ENCODE results near the gene NKX2-8.
"Not testable (repeated sequence)": the region's sequence is repeated elsewhere in the genome, so short reads cannot be mapped to it uniquely, and the experiment has no call there.

NKX2-8 gene

GRCh38 chr14:36579573-36580140 lies 2.8 kb downstream of the NKX2-8 start:
- H3K27ac ChIP-seq: no peak overlapping the region
- TF ChIP-seq ZFX (IDR thresholded peaks at IDR 0.05): no peak
- TF ChIP-seq CTCF (conservative IDR thresholded peaks at IDR 0.05): no peak

- H3K27ac ChIP-seq: no peak overlapping the region
- TF ChIP-seq ZFX (IDR thresholded peaks at IDR 0.05): no peak
Observed at GRCh38 chr14:36579001-36579555, 3.3 kb downstream of the NKX2-8 start.

- no peak overlapping the region for H3K27ac ChIP-seq
- TF ChIP-seq CTCF (conservative IDR thresholded peaks at IDR 0.05) (no peak), ZFX (IDR thresholded peaks at IDR 0.05) (no peak)
Observed at GRCh38 chr14:36570065-36570464, 12.3 kb downstream of the NKX2-8 start.

- no peak overlapping the region for H3K27ac ChIP-seq
- TF ChIP-seq CTCF (conservative IDR thresholded peaks at IDR 0.05) (peak; percentile 94), ZFX (IDR thresholded peaks at IDR 0.05) (no peak)
Observed at GRCh38 chr14:36556811-36557433, 25.5 kb downstream of the NKX2-8 start.

DNA sequence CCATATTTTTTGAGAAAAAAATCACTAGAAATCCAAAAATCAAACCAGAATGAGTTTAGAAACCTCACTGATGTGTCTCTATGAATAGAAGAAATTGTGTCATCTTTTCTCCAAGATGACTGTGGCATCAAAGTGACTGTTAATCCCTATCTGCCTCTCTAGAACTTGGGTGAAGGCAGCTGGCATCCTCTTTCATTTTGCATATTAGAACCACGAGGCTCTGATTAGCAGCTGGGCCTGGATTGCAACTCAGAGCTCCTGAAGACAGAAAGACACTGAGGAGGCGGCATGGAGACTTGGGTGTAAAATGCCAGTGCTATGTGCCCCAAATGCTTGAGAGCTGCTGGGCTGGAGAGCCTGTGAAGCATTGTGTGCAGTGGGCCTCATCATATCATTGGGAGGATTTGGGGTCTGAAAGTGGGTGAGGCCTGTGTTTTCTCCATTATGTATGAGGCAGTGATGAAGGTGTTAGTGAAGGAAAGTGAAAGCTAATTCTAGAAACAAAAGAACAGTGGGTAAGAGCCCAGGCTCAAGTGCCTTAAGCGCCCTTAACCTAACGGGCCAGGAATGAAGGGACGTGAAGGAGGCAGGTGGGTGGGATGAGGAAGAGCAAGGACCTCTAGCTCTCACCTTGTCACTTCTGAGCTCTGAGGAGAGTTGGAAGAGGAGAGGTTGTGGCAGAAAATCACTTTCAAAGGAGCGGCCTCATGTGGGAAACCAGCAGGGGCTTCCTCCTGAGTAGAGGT lies 26.2 kb downstream of the NKX2-8 start:
- H3K27ac ChIP-seq: no peak overlapping the region
- TF ChIP-seq ZFX (IDR thresholded peaks at IDR 0.05) (no peak), CTCF (conservative IDR thresholded peaks at IDR 0.05) (no peak)

DNA sequence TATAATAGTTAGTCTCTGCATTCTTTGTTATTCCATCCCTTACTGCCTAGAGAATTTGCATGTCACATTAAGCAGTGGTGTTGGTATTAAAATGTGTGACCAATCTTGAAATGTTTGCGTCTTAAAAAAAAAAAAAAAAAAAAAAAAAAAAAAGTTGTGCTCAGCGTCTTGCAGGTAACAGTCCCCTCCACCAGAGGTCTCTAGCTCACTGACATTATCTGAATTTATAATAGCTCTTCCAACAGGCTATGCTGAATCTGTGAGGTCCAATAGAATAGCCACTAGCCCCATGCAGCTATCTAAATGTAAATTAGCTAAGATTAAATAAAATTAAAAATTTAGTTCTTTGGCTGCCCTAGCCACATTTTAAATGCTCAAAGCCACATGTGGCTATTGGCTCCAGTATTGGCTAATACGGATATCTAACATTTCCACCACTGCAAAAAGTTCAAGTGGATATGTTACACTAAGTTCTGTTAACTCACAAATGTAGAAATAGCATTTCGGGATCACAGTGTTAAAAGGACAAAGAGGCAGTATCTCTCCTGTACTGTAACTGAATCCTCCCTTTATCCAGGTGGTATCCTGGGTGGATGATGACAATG lies 28.7 kb downstream of the NKX2-8 start:
- no peak for TF ChIP-seq ZFX (IDR thresholded peaks at IDR 0.05)
- TF ChIP-seq CTCF (conservative IDR thresholded peaks at IDR 0.05): peak; percentile 89

DNA sequence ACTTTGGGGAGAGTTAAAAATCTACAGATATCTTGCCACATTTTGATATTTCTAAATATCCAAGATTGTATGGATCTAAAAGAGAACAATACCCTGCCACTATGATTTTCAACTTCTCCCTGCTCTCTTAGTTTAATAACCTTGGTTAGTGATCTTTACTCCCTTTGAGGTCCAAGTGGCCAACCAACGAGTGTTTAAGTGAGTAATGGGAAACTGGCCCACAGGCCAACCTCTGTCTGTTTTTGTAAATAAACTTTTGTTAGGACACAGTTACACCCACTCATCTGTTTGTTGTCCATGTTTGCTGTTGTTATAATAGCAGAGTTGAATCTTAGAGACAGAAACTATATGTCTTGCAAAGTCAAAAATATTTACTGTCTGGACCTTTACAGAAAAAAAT lies 31.5 kb downstream of the NKX2-8 start:
- TF ChIP-seq CTCF (conservative IDR thresholded peaks at IDR 0.05) (no peak), ZFX (IDR thresholded peaks at IDR 0.05) (no peak)

More for the DNA sequence above, 28.7 kb downstream of the NKX2-8 start:
- H3K27ac ChIP-seq: no peak overlapping the region

GRCh38 chr14:36544280-36544679 lies 38.1 kb downstream of the NKX2-8 start:
- H3K27ac ChIP-seq: not testable (repeated sequence)

More for the DNA sequence above, 31.5 kb downstream of the NKX2-8 start:
- H3K27ac ChIP-seq: no peak overlapping the region

Data from C4-2B (cell line).